ENCODE measurements around the gene SLU7.

The SLU7 gene

DNA sequence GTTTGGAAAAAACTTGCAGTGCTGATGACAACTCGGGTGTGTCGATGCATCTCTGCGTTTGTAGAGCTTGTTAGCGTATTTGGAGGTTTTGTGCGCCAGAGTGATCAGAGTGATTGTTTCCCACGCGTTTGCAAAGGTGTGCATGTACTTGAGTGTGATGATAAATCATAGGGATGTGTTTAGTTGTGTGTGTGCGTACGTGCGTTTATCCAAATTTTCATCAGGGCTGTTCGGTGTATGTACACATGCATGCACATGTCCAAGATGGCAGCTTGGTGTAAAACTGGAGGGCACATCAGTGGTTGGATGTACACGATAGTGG lies 48.2 kb downstream of the SLU7 start:
- DNase-seq (ENCODE audit: low read depth, low spot score): no peak
- H3K27ac ChIP-seq: no peak overlapping the region

- no peak within 1 kb of the TSS for H3K27ac ChIP-seq
- no peak for DNase-seq (ENCODE audit: low read depth, low spot score)
Observed at GRCh38 chr5:160369990-160370712, 48.7 kb downstream of the SLU7 start, which contains the start of gene C1QTNF2. Gene C1QTNF2, minus strand, starts transcription at chr5:160370626. Its CDS starts 15,615 bp downstream, at chr5:160355011.

DNA sequence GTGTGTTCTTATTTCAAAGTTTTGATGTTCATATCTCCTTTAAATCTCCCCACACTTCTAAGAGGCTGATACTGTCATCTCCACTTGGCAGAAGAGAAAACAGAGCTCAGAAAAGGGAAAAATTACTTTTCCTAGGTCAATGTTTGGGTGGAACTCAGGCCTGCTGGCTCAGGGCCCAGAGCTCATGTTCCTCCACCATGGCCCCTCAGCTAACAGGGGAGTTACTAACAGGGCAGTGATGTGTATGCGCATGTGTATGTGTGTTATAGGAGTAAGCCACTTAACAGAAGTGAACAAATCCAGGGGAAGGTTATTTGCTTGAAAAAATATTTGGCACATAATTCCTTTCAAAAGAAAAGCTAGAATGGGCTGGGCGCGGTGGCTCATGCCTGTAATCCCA lies 51.0 kb downstream of the SLU7 start:
- no peak overlapping the region for H3K27ac ChIP-seq
- DNase-seq (ENCODE audit: low read depth, low spot score): no peak

DNA sequence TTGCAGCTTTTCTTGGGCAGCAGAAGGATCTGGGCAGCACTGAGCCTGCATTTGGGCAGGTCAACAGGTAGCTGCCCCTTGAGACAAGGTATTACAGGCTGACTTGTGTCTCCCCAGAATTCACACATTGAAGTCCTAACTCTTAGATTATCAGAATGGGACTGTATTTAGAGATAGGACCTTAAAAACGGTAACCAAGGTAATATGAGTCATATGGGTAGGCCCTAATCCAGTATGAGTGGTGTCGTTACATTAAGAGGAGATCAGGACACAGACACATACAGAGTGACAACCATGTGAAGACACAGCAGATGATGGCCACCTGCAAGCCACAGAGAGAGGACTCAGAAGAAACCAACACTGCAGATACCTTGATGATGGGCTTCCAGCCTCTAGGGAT lies 51.6 kb downstream of the SLU7 start:
- DNase-seq (ENCODE audit: low read depth, low spot score): no peak
- H3K27ac ChIP-seq: no peak overlapping the region

GRCh38 chr5:160366230-160366629 lies 52.7 kb downstream of the SLU7 start:
- DNase-seq (ENCODE audit: low read depth, low spot score): no peak
- H3K27ac ChIP-seq: no peak overlapping the region

DNA sequence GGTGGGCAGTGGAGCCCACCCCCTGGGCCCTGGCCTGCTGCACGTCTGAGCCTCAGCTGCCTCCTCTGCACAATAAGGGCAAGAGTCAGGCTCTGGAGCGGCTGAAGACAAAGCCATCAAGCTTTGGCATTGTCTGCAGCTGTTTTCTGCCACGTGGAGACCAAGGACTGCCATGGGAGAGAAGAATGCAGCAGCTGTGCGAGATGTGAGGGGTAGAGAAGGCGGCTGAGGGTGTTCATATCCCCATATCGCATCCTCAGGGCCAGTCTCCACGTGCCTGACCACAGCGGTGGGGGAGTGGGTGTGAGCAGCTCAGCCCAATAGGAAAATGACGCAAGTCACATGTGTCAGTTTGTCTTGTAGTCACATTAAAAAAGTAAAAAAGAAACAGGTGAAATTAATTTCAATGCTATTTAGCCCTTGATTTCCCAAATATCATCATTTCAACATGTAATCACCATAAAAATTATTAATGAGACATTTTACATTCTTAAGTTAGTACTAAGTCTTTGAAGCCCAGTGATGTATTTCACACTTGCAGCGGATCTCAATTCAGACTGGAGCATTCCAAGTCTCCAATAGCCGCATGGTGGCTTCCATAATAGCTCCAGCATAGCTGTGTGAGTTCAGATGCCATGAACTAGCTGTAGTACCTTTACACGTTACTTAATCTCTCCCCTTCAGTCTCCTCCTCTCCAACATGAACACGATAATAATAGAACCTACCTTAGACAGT lies 55.1 kb downstream of the SLU7 start:
- no peak overlapping the region for H3K27ac ChIP-seq
- DNase-seq (ENCODE audit: low read depth, low spot score): no peak

- no peak for DNase-seq (ENCODE audit: low read depth, low spot score)
- no peak overlapping the region for H3K27ac ChIP-seq
Observed at GRCh38 chr5:160363211-160363610, 55.7 kb downstream of the SLU7 start.

DNA sequence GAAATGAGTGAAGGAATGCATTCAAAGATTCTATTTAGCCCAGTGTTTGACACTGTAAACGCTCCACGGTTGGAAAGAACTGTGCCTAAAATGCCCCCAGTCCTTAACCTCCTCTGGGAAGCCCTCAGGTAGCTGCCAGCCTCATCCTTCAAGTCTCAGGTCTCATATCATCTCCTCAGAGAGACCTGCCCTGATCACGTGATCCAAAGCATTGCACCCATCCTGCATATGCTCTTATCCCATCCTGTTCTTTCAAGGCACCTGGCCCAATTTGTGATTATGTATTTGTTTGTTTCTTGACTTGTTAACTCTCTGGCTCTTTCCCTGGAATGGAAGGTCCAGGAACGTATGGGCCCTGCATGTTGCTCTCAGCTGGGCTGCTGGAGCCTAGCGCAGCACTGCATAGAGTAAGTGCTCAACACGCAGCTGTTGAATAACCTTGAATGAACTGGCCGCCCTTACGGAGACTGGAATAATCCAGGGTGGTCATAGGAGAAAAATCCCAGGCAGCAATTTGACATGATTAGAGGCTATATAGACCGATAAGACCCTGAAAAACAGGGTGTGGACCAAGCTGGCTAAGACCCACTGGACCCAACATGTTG lies 57.2 kb downstream of the SLU7 start:
- no peak overlapping the region for H3K27ac ChIP-seq
- no peak for DNase-seq (ENCODE audit: low read depth, low spot score)

GRCh38 chr5:160360310-160360709 lies 58.6 kb downstream of the SLU7 start:
- no peak overlapping the region for H3K27ac ChIP-seq
- no peak for DNase-seq (ENCODE audit: low read depth, low spot score)

- no peak for DNase-seq (ENCODE audit: low read depth, low spot score)
- H3K27ac ChIP-seq: no peak overlapping the region
Observed at GRCh38 chr5:160359816-160360215, 59.1 kb downstream of the SLU7 start.

DNA sequence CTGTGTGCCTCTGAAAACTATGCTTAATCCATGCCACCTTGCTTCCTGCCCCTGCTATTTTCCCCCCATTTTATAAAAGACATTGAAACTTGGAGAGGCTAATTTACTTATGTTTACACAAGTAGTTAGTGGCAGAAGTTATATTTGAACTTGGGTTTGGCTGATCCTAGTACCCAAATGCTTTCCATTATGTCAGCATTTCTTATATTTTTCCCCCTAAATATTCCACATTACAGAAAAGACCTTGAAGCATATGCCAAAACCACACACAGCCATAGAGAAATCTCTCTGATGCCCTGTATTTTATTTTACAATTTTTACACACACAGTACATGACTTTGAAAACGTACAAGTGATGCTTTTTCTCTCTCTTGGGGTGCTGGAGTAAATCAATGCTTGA lies 59.6 kb downstream of the SLU7 start:
- DNase-seq (ENCODE audit: low read depth, low spot score): no peak
- no peak overlapping the region for H3K27ac ChIP-seq

GRCh38 chr5:160357861-160358411 lies 60.9 kb downstream of the SLU7 start:
- no peak for DNase-seq (ENCODE audit: low read depth, low spot score)
- H3K27ac ChIP-seq: no peak overlapping the region

GRCh38 chr5:160357394-160357793 lies 61.5 kb downstream of the SLU7 start:
- no peak for DNase-seq (ENCODE audit: low read depth, low spot score)

DNA sequence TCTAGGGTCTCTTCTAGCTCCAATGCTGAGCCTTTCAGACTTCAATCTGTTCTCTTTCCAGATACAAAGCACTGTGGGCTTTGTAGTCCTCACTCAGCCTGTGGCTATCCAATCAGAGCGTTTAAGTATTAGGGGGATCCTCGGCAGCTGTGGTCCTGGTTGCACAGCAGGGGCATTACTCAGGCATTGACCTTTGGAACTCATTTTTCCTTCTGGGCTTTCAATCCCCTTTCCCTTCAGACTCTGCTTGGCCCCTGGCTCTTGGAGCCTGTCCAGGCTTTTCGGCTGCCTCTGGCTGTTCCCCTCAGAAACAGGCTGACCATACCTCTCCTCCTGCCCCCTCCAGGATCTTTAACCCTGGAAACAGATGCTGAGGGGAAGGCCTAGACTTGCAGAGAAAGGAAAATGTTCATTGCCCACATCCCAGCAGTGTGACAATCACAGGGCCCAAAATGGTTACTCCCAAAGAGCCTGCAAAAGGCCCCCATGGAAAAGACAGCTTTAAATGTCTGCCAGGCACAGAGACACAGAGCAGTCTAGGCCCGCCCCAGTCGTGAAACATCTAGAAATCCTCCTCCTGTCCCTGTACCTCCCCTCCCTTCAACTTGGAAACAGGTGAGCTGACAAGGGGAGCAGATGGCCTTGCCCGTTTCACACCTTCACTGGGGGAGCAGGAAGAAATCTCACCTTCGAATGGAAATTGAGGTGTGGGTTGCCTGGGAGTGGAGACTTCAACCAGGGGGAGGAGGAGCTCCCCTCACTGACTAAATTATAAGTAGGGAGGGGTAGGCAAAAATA lies 62.1 kb downstream of the SLU7 start:
- DNase-seq (ENCODE audit: low read depth, low spot score): no peak
- no peak overlapping the region for H3K27ac ChIP-seq

More at GRCh38 chr5:160357394-160357793, 61.5 kb downstream of the SLU7 start:
- no peak overlapping the region for H3K27ac ChIP-seq

GRCh38 chr5:160354666-160355065 lies 64.2 kb downstream of the SLU7 start:
- no peak for DNase-seq (ENCODE audit: low read depth, low spot score)
- H3K27ac ChIP-seq: no peak overlapping the region

- no peak for DNase-seq (ENCODE audit: low read depth, low spot score)
- H3K27ac ChIP-seq: no peak overlapping the region
Observed at GRCh38 chr5:160353379-160353778, 65.5 kb downstream of the SLU7 start.

DNA sequence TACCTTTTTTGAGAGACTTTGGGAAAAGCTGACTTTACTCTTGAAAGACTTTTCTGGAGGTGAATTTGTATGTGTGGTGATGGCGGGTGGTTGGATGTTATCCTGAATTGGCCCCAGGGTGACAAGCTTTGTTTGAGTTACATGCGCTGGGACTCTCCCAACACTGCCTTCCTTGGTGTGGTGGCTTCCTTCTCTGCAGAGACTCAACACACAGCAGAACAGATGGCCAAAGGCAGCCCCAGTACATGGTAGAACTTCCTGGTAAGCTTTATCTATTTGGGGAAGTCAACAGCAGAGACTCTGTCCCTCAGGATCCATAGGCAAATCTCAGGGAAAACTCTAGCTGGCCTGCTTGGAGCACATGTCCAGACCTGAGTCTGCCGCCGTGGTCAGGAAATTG lies 66.6 kb downstream of the SLU7 start:
- no peak for DNase-seq (ENCODE audit: low read depth, low spot score)
- no peak overlapping the region for H3K27ac ChIP-seq

All from epithelial cell of prostate (primary cell).